HepG2 (cell line): Measurements from ENCODE around the gene ZBED6. TPM values are rescaled to one million over a fixed set of nuclear protein-coding genes. Genes with fewer than 3 reads are reported as not detected.

ENCODE experiments used
- ATAC-seq: fragments of 200-7000 bp; cut with Tn5 transposase; 3 replicates; pipeline ENCODE4 v1.9.1; 2020; ENCODE audit warnings: mild to moderate bottlenecking, moderate library complexity
- BruUV-seq: library from RNA; stranded (reverse); fragments of 400-500 nt; replicated peaks from 2 replicates; lab custom pipeline; 2021; lab: Mats Ljungman, UMichigan
- CTCF ChIA-PET: fragments of 300-600 bp; formaldehyde crosslinking; extraction: SDS; loops from one replicate; lab custom pipeline; 2021; ENCODE audit warnings: low total read pairs, inconsistent platforms, low intra/inter-chr PET ratio; lab: Yijun Ruan, JAX
- POLR2A ChIA-PET: fragments of 350-600 bp; sonication (Branson Sonifier 250); formaldehyde crosslinking; loops from one replicate; lab custom pipeline; 2020; ENCODE audit warnings: antibody characterized with exemption, inconsistent platforms; lab: Yijun Ruan, JAX
- DNase-seq: peaks from one replicate; pipeline ENCODE4 v3.0.0-alpha.2; 2015; ENCODE audit warnings: low spot score
- FAIRE-seq: peaks from 3 replicates; lab custom pipeline; 2011; peaks lifted over from hg19 to GRCh38; lab: Jason Lieb, UNC
- H2AFZ ChIP-seq: one replicate; pipeline ENCODE4 v1.6.1; 2011; ENCODE audit warnings: low read length, inconsistent platforms
- H3K27ac ChIP-seq: fragments of 300-600 bp; 3 replicates; pipeline ENCODE4 v1.8.0; 2011; ENCODE audit warnings: mixed run types, mild to moderate bottlenecking, mixed read lengths, low read length, inconsistent platforms; ENCODE audit not compliant: insufficient read depth; ENCODE audit errors: extremely low read length
- H3K27me3 ChIP-seq, 2 experiments: fragments of 200-600 bp in 1 of 2; 2 replicates in 1 of 2; 3 replicates in 1 of 2; pipeline versions ENCODE4 v1.6.0 to v1.8.0; 2011; ENCODE audit warnings: low read length in 2 of 2, mild to moderate bottlenecking in 2 of 2, moderate library complexity in 2 of 2, inconsistent platforms in 1 of 2; ENCODE audit not compliant: insufficient read depth in 2 of 2, control insufficient read depth in 1 of 2
- H3K36me3 ChIP-seq, 2 experiments: fragments of 200-600 bp in 1 of 2; replicated peaks in 1 of 2; 2 replicates in 1 of 2; 3 replicates in 1 of 2; pipeline versions ENCODE4 v1.5.1 to v1.8.0; 2011; ENCODE audit warnings: low read length in 2 of 2, inconsistent platforms in 1 of 2; ENCODE audit not compliant: insufficient read depth in 2 of 2, control insufficient read depth in 1 of 2
- H3K4me1 ChIP-seq: 2 replicates; pipeline ENCODE4 v1.5.1; 2012; ENCODE audit warnings: low read length, inconsistent platforms; ENCODE audit not compliant: insufficient read depth
- H3K4me2 ChIP-seq: 2 replicates; pipeline ENCODE4 v1.6.0; 2011; ENCODE audit warnings: low read depth, low read length, inconsistent platforms
- H3K4me3 ChIP-seq, 3 experiments: fragments of 200-600 bp in 1 of 3; sonication (generic), shearing (Covaris generic) in 1 of 3; replicated peaks in 1 of 3; 2 replicates each; pipeline ENCODE4 v1.5.1; 2011 to 2016; ENCODE audit warnings: low read length in 3 of 3, inconsistent platforms in 2 of 3, low read depth in 2 of 3, mild to moderate bottlenecking in 2 of 3, control low read depth in 1 of 3, mixed read lengths in 1 of 3; ENCODE audit not compliant: insufficient read depth in 1 of 3
- H3K79me2 ChIP-seq: one replicate; pipeline ENCODE4 v1.6.1; 2011; ENCODE audit warnings: low read length, inconsistent platforms; ENCODE audit not compliant: insufficient read depth
- H3K9ac ChIP-seq: 2 replicates; pipeline ENCODE4 v1.6.0; 2011; ENCODE audit warnings: mild to moderate bottlenecking, low read depth, low read length, inconsistent platforms; ENCODE audit not compliant: insufficient read depth
- H3K9me3 ChIP-seq: 2 replicates; pipeline ENCODE4 v1.5.1; 2012; ENCODE audit warnings: mild to moderate bottlenecking, low read length
- H4K20me1 ChIP-seq: 2 replicates; pipeline ENCODE4 v1.6.0; 2011; ENCODE audit warnings: inconsistent platforms, mild to moderate bottlenecking, low read length, moderate library complexity; ENCODE audit not compliant: insufficient read depth
- HMG20B ChIP-seq: conservative IDR thresholded peaks from 2 replicates; pipeline ENCODE4 v1.6.1; 2016; ENCODE audit warnings: missing genetic modification reagents, missing compliant biosample characterization
- HNRNPL ChIP-seq: fragments of 200-400 bp; formaldehyde crosslinking; IDR thresholded peaks from 2 replicates; pipeline ENCODE4 v1.6.1; 2017; ENCODE audit warnings: mild to moderate bottlenecking, low read depth, low read length
- NCOR1 ChIP-seq: fragments of 200-600 bp; sonication (generic); IDR thresholded peaks from 2 replicates; pipeline ENCODE4 v1.7.0; 2017; ENCODE audit warnings: antibody characterized with exemption, low read length, borderline replicate concordance
- PHB2 ChIP-seq: fragments of 450-650 bp; IDR thresholded peaks from 2 replicates; pipeline ENCODE4 v1.6.1; 2018; ENCODE audit not compliant: partially characterized antibody
- POLR2AphosphoS2 ChIP-seq: IDR thresholded peaks from 2 replicates; pipeline ENCODE4 v1.6.1; 2011; ENCODE audit warnings: low read depth, low read length, improper control_type of control experiment
- SAFB2 ChIP-seq: sonication (generic); formaldehyde crosslinking; IDR thresholded peaks from 2 replicates; pipeline ENCODE4 v1.5.1; 2020; ENCODE audit warnings: missing genetic modification reagents, low read depth, mild to moderate bottlenecking, borderline replicate concordance
- ZBTB33 ChIP-seq: sonication (generic); formaldehyde crosslinking; IDR thresholded peaks from 2 replicates; pipeline ENCODE4 v1.4.0; 2020; ENCODE audit warnings: missing genetic modification reagents
- ZNF414 ChIP-seq: sonication (generic); formaldehyde crosslinking; IDR thresholded peaks from 2 replicates; pipeline ENCODE4 v1.5.0; 2020; ENCODE audit warnings: missing genetic modification reagents
- ZNF713 ChIP-seq: sonication (generic); formaldehyde crosslinking; IDR thresholded peaks from 2 replicates; pipeline ENCODE4 v1.4.0; 2020; ENCODE audit warnings: mild to moderate bottlenecking, missing genetic modification reagents
- ZNF740 ChIP-seq: sonication (generic); formaldehyde crosslinking; IDR thresholded peaks from 2 replicates; pipeline ENCODE4 v1.4.0; 2020; ENCODE audit warnings: missing genetic modification reagents
- ZSCAN31 ChIP-seq: sonication (generic); formaldehyde crosslinking; IDR thresholded peaks from 2 replicates; pipeline ENCODE4 v1.5.0; 2020; ENCODE audit warnings: low read depth, mild to moderate bottlenecking, missing genetic modification reagents
- WGBS: methylation state at CpG from one replicate; pipeline ENCODE4 v1.1.6; 2017; ENCODE audit warnings: low lambda C conversion rate; 5-methylcytosine and 5-hydroxymethylcytosine counted together
- in situ Hi-C: cut with HindIII; loops from 2 replicates; pipeline ENCODE4 v1.10.0; 2017; ENCODE audit warnings: low pct_unique_long_range_greater_than_20kb; ENCODE audit not compliant: extremely low pct_ligation_motif_present
- intact Hi-C: fragments of 100-400 bp; cut with micrococcal nuclease; formaldehyde crosslinking; loops from one replicate; pipeline ENCODE4 v1.10.0; 2022; ENCODE audit not compliant: unreplicated experiment
- polyA plus RNA-seq, 8 experiments: library from polyadenylated mRNA; depleted of rRNA in 3 of 8; stranded (reverse) in 7 of 8; unstranded in 1 of 8; fragments of >200 nt; fragmentation: Illumina TruSeq in 4 of 8; extraction: Trizol in 4 of 8; gene quantifications; 2 replicates each; pipeline versions ENCODE4 v1.2.1 to v1.2.3, GENCODE V29; 2011 to 2016; ENCODE audit warnings: low read depth in 4 of 8, missing spikeins in 1 of 8, mixed read lengths in 1 of 8; ENCODE audit not compliant: insufficient read depth in 1 of 8
- total RNA-seq, 5 experiments: library from RNA; depleted of rRNA; stranded (reverse); fragments of >200 nt; fragmentation: Illumina TruSeq; extraction: Trizol; gene quantifications; 2 replicates each; pipeline ENCODE4 v1.2.3, GENCODE V29; 2016; ENCODE audit warnings: low read depth in 1 of 5

Gene ZBED6
- total and polyA plus RNA-seq, 2 of the 13 experiments (the other 11 are each of a cell fraction or from before 2014, with no cell fraction given), result 9.3 to 12.5 TPM

- Histone ChIP-seq H3K79me2 (peaks cover 25% of the 10 kb centered on the region), H3K4me2 (no peak overlapping the region), H3K36me3 (peaks cover 20 to 74% of the 10 kb centered on the region in 2 experiments), H3K9me3 (no peaks in the 10 kb centered on the region), H3K9ac (no peak overlapping the region), H3K27me3 (no peaks in the 10 kb centered on the region), H3K27ac (no peak overlapping the region), H3K4me1 (no peaks in the 10 kb centered on the region), H2AFZ (no peak overlapping the region), H3K4me3 (no peak overlapping the region), H4K20me1 (peaks cover 11% of the 10 kb centered on the region; the same call in 1 of the 2 replicates)
- in situ Hi-C loops, result no loop called here
- DNase-seq (no peak), FAIRE-seq (no peak), ATAC-seq (no peak)
- POLR2A ChIA-PET, result no interaction called here
- no TSS peak for BruUV-seq
- TF ChIP-seq HNRNPL (no peak), NCOR1 (no peak), PHB2 (no peak), ZNF414 (CRISPR knock-in tag) (no peak), ZNF740 (CRISPR knock-in tag) (no peak), HMG20B (CRISPR knock-in tag) (no peak), ZBTB33 (CRISPR knock-in tag) (no peak), SAFB2 (CRISPR knock-in tag) (no peak), POLR2AphosphoS2 (no peak), ZSCAN31 (CRISPR knock-in tag) (no peak), ZNF713 (CRISPR knock-in tag) (no peak)
- CTCF ChIA-PET, result no interaction called here
- intact Hi-C loops, result no loop called here
- WGBS, result 100% methylated on average over 1 of the region's 1 CpG
Measured at GRCh38 chr1:203823306-203823705, 27.9 kb downstream of the ZBED6 start.
